HG03280 (cell line): ENCODE results near the gene CABP5.
"Not testable (repeated sequence)": the region's sequence is repeated elsewhere in the genome, so short reads cannot be mapped to it uniquely, and the experiment has no call there.

Experiments used
- ATAC-seq: cut with Tn5 transposase; IDR thresholded peaks from one replicate; pipeline ENCODE4 v1.9.1; 2021; ENCODE audit warnings: mild to moderate bottlenecking, moderate library complexity; ENCODE audit not compliant: unreplicated experiment

CABP5 gene

DNA sequence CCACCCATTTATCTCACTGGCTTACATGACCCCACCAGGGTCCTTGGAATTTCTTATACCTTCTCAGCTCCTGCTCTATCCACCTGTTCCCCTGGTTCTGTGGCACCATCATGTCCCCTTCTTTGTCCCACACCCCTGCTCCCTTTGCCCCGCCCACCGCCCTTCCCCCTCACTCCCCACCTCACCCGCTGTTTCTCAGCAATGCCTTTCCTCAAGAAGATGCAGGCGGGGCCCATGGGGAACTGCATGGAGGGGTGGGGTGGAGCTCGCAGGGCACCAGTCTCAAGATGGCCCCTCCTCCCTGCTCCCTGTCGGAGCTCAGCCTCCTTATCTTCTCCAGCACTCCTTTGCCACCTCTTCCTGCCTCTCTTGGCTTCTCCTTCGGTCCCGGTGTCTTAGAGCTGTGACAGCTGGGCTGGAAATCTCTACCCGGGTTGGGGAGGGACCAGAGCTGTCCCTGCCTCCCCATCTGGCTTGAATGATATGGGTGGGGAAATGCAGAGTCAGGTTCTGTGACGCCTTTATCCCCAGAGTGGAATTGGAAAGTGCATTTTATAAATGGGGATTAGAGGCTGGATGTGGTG is at the start of gene CABP5:
CABP5 (minus strand) TSS at position 405 of the 584 bp plus-strand sequence; CDS start at position 248, 157 bp downstream.
- ATAC-seq, result no peak

DNA sequence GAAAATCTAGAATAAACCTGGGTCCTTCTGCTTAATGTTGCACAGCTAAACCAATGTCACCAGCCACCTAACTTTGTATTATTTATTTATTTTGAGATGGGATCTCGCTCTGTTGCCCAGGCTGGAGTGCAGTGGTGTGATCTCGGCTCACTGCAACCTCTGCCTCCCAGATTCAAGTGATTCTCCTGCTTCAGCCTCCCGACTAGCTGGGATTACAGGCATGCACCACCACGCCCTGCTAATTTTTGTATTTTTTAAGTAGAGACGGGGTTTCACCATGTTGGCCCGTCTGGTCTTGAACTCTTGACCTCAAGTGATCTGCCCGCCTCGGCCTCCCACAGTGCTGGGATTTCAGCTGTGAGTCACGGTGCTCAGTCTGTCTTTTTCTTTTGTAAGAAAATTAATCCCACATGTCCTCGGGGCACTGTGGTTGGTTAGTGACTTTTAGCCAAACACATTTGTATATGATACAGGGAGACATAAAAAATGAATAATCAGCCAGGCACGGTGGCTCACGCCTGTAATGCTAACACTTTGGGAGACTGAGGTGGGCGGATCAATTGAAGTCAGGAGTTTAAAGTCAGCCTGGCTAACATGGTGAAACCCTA is 47.3 kb upstream of the CABP5 start:
- not testable (repeated sequence) for ATAC-seq

DNA sequence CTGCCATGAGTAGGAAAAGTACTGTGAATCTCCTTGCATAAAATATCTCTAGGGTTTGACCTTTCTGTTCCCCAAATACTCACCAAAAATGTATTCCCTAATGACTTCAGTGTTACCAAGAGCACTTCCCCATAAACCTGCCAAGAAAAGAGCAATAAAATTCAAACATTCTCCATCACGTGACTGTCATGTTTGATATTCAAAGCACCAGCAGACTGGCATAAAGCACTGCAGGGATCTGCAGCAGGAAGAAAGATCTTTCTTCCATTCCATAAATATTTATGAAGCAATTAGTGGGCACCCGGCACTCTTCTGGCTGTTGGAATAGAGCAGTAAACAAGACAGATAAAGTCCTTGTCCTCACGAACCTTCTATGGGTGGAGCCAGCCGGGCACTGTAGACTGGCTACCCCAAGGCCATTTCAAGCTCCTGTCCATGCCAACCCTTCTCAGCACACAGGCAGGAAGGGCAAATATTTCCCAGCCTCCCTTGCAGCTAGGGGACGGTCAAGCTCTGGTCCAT is 46.5 kb upstream of the CABP5 start:
- ATAC-seq, result no peak

DNA sequence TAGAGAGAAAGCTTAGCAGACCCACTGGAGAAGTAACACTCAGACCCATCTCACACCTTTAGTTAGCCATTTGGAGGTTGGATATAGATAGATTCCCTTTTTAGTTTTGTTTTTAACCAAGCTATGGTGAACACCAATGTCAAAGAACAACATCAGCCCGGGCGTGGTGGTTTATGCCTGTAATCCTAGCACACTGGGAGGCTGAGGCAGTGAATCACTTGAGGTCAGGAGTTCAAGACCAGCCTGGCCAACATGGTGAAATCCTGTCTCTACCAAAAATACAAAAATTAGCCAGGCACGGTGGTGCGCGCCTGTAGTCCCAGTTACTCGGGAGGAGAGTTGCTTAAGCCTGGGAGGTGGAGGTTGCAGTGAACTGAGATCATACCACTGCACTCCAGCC is 45.1 kb upstream of the CABP5 start:
- not testable (repeated sequence) for ATAC-seq

DNA sequence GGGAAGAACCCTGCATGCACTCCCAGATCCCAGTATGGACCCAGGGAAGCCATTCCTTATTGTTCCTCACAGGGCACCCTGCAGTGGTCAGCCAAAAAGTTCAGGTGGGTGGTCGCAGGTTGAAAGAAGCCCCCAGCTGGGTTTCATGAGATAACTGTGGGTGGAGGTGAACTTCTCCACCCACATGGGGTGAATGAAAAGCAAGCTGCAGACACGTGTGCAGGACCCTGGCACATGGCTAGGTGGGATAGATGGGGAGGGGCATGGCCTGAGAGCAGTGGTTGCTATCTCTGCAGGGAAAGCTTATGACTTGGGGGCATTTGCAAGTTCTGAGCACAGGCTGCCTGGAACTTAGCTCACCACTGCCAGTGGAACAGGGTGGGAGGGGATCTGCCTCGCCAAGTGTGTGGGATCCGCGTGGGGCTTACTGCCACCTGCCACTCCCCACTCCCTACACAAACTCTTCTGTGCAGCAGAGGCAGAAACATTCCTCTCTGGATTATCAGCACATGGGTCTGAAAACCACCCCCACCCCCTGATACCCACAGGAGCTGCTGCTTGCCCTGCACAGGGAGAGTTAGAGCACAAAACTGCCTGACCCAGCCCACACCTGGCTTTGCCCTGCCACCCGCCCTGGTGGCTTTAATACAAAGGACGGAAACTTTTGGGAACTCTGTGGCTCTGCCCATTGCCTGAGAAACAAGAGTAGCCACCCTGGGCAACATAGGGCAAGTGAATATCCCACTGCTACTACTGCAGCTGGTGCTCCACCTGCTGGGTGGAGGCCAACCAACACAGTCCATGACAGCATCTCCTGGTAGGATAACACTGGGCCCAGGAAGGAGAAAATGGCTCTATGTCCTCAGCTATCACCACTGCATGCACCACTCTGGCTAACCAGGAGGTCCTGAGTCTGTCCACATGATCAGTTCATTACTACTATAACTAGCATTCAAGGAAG is 42.3 kb upstream of the CABP5 start:
- ATAC-seq, result no peak

DNA sequence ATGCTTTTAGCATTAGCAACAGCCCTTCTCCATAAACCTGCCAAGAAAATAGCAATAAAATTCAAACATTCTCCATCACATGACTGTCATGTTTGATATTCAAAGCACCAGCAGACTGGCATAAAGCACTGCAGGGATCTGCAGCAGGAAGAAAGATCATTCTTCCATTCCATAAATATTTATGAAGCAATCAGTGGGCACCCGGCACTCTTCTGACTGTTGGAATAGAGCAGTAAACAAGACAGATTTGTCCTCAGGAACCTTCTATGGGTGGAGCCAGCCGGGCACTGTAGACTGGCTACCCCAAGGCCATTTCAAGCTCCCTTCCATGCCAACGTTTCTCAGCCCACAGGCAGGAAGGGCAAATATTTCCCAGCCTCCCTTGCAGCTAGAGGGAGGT is 41.2 kb upstream of the CABP5 start:
- no peak for ATAC-seq

DNA sequence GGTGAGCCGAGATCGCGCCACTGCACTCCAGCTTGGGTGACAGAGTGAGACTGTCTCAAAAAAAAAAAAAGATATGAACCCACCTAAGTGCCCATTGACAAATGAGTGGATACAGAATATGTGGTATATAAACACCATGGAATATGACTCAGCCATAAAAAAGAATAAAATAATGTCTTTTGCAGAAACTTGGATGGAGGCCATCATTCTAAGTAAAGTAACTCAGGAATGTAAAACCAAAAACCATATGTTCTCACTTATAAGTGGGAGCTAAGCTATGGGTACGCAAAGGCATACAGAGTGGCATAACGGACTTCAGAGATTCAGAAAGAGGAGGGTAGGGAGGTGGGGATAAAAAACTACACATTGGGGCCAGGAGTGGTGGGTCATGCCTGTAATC is 37.2 kb upstream of the CABP5 start:
- ATAC-seq, result no peak

DNA sequence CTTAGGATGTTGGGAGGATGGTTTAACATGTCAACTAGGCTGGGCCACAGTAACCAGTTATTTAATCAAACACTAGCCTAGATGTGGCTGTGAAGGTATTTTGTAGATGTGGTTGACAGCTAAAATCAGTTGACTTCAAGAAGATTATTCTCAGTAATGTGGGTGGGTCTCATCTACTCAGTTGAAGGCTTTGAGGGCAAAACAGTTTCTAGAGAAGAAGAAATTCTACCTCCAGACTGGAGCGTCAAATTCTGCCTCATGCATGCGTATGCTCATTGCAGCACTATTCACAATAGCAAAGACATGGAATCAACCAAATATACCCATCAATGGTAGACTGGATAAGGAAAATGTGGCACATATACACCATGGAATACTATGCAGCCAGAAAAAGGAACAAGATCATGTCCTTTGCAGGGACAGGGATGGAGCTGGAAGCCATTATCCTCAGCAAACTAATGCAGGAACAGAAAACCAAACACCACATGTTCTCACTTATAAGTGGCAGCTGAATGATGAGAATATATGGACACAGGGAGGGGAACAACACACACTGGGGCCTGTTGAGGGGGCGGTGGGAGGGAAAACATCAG is 26.4 kb upstream of the CABP5 start:
- ATAC-seq, result not testable (repeated sequence)

DNA sequence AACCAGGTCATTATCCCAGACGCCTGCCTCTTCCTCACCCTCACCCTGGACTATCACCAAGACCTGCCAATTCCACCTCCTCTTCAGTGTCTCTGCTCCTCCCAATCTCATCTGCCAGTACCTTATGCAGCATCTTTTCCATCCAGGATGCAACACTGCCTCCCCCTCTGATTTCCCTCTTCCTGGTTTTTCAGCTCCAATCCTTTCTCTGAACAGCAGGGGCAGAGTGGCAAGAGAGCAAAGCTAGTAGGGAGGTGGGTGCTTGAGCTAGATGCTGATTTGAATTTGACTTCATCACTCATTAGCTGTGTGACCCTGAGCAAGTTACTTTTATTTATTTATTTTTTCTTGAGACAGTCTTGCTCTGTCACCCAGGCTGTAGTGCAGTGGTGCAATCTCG is 25.6 kb upstream of the CABP5 start:
- ATAC-seq, result no peak

DNA sequence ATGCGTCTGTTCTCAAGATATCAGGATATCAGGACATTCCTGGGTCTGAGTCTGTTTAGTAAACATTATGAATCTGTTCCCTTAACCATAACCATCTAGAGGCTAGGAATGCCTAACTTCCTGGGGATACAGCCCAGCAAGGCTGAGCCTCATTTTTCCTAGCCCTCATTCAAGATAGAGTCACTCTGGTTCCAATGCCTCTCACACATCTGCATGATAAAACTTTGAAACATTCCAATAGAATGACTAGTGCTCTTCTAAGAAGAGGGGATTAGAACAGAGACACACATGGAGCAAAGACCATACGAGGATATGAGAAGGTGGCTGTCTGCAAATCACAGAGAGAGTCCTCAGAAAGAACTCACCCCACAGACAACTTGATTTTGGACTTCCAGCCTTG is 20.6 kb upstream of the CABP5 start:
- no peak for ATAC-seq

DNA sequence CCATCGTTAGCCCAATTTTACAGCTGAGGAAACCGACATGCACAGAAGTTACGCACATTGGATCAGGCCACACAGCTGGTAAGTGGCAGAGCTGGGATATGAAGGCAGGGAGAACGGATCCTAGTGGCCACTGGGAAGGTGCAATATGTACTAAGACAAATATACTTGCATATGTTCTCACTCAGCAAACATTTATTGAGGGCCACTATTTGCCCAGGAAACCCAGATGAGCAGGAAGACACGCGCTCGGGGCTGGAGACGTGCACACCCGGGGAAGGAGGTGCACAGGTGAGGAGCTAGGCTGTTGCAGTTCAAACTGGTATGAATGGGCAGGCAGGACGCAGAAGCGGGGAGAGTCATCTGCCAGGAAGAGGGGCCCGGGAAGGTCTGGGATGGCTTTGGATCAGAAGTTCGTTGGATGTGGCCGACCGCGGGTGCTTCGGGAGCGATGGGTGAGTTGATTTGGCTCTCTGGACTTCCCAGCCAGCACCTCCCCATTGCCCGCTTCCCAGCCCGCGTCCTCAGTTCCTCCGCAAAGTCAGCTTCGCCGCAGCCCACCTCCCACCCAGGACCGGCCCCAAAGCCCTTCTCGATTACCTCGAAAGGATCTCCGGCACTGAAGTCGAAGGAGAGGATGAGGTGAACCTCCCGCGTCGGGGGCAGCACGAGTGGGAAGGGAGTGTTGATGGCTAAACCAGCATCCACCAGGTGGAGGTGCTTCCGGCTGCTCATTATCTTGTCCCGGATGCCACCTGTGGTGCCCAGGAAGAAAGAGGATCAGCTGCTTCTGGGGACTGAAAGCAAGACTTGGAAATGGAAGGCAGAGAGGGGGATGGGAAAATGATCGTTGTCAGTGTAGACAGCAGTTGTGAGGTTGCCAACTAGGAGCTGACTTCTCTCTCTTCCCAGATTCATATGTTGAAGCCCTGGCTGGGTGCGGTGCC is 17.8 kb upstream of the CABP5 start:
- ATAC-seq, result no peak

DNA sequence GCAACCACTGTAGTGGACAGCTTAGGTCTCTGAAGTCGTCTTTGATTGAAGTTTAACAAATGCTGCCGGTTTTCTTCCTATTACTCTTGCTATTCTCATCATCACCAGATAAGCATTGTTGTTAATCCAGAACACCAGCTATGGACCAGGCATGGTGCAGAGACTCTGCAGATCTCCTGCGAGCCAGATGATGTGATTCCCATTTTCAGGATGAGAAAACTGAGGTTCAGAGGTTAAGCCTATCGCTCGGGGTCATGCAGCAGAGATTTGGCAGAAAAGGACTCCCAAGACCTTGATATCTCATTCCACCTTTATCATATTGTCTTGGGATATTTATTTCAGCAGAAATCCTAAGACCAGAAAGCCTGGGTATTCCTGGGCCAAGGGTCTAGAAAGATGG is 16.5 kb upstream of the CABP5 start:
- no peak for ATAC-seq

DNA sequence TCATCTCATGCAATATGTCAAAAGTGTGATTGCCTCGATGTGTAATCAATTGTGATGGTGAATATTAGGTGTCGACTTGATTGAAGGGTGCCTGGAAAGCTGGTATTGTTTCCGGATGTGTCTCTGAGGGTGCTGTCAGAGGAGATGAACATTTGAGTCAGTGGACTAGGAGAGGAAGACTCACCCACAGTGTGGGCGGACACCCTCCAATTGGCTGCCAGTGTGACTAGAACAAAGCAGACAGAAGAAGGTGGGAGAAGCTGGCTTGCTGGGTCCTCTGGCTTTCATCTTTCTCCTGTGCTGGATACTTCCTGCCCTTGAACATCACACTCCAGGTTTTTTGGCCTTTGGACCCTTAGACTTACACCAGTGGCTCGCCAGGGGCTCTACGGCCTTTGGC is 15.5 kb upstream of the CABP5 start:
- ATAC-seq, result no peak

DNA sequence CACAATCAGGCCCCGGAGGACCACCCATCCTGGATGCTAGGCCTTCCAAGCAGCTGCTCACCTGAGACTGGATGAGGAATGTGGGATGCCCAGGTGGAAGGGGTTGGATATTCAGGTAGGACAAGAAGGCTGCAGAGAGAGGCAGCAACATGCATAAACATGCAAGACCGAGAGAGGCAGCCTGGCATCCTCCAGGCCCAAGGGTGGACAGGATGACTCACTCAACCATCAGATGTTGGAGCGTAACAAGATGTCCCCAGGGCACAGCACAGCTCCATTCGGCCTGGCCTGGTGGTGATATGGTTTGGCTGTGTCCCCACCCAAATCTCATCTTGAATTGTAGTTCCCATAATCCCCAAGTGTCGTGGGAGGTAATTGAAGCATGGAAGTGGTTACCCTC is 10.0 kb upstream of the CABP5 start:
- ATAC-seq, result no peak

DNA sequence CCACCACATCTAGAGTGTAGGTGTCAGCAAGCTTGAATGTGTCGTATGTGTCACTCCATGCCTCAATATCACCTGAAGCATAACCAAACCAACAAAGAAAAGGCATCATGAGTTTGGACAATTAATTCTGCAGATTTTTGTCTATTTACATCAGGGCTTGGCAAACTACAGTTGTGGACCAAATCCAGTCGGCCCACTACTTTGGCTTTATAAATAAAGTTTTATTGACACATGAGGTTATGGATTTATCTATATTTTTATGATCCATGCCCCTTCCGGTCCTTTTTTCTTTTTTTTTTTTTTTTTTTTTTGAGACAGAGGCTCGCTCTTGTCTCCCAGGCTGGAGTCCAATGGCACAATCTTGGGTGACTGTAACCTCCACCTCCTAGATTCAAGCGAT is 9.2 kb upstream of the CABP5 start:
- ATAC-seq, result no peak

DNA sequence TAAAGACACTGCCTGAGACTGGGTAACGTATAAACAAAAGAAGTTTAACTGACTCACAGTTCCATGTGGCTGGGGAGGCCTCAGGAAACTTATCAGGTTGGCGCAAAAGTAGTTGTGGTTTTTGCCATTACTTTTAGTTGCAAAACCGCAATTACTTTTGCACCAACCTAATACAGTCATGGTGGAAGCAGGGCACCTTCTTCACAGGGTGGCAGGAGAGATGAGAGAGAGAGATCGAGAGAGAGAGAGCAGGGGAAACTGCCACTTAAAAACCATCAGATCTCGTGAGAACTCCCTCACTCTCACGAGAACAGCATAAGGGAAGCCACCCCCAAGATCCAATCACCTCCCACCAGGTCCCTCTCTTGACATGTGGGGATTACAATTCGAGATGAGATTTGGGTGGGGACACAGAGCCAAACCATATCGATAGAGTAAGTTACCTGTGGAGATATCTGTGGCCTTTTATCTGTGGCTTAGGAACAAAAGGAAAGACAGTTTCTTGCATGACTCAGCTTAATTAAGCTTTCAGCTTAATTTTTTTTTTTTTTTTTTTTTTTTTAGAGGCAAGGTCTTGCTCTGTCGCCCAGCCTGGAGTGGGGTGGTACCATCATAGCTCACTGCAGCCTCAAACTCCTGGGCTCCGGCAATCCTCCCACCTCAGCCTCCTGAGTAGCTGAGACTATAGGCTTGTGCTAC is 7.6 kb upstream of the CABP5 start:
- no peak for ATAC-seq

DNA sequence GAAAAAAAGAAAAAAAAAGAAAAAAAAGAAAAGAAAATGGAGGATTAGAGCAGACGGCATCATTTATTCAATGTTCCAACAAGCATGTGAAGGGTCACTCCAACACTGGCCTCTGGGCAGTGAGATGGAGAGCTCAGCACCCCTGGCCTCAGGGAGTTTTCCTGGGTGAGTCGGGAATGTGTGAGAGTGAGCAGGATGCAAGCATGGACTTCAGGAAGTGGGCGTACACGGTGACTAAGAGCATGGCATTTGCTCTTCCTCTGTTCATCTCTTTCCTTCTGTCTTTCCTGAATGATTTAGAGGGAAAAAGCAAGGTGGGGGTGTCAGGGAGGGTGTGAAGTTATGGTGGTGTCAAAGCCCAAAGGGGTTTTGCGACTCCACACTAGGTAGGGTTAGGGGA is 682 bp upstream of the CABP5 start:
- no peak for ATAC-seq

DNA sequence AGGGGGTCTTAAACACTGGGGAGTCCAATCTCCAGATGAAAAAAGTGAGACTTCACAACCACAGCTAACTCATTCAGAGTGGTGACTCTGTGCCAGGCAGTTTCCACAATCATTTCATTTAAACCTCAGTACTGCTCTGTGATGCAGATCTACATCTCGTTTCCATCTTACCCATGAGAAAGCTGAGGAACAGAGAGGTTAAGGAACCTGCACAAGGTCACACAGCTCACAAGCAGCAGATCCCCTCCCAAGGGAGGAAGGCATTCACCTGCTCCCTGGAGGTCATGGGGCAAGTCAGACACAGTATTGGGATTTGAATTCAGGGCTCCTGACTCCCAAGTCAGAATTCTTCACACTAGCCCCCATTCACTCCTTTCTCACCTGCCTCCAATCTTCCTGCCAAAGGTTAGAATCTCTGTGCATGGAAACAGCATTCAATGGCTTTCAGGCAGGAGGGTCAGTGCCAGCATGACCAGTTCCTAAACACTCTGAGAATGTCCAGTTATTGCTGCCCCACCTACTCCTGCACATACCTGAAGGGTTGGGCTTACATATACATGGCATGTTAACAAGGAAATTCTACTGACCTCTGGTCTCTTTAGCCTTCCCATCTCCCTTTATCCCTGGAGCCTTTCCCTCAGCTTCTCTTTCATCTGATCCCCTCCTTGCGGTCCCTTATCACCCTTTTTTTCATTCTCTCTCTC is 1.9 kb downstream of the CABP5 start:
- no peak for ATAC-seq

DNA sequence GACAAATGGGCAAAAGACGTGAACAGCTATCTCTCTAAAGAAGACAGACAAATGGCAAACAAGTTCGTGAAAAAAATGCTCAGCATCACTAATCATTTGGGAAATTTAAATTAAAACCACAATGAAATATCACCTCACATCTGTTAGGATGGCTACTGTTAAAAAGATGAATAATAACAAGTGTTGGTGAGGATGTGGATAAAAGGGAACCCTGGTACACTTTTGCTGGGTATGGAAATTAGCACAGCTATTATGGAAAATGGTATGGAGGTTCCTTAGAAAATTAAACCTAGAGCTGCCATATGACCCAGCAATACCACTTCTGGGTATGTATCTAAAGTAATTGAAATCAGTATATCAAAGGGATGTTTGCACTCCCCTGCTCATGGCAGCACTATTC is 7.1 kb downstream of the CABP5 start:
- ATAC-seq, result no peak
